HepG2 (cell line): ENCODE results near the gene PRR35. TPM values are rescaled to one million over a fixed set of nuclear protein-coding genes. Genes with fewer than 3 reads are reported as not detected.

ENCODE experiments used
- AGO2 ChIP-seq: fragments of 200-400 bp; formaldehyde crosslinking; optimal IDR thresholded peaks from 2 replicates; pipeline ENCODE3; 2017; ENCODE audit warnings: mild to moderate bottlenecking, low read depth, low read length, moderate library complexity
- CREM ChIP-seq, 2 experiments: sonication (generic) in 1 of 2; formaldehyde crosslinking in 1 of 2; IDR thresholded peaks; 2 replicates each; pipeline versions ENCODE4 v1.4.0 to v1.6.1; 2016 to 2020; ENCODE audit warnings: antibody characterized with exemption in 1 of 2, mild to moderate bottlenecking in 1 of 2, missing genetic modification reagents in 1 of 2
- HOXA9 ChIP-seq: sonication (generic); formaldehyde crosslinking; IDR thresholded peaks from 2 replicates; pipeline ENCODE4 v1.8.1; 2022; ENCODE audit warnings: missing genetic modification reagents, mild to moderate bottlenecking, moderate library complexity, borderline replicate concordance
- KDM3A ChIP-seq: IDR thresholded peaks from 2 replicates; pipeline ENCODE4 v1.6.1; 2018; ENCODE audit warnings: low read depth, missing compliant biosample characterization
- MED1 ChIP-seq: sonication (generic); formaldehyde crosslinking; IDR thresholded peaks from 2 replicates; pipeline ENCODE4 v1.4.0; 2020; ENCODE audit warnings: missing genetic modification reagents
- NFYB ChIP-seq: sonication (generic); formaldehyde crosslinking; IDR thresholded peaks from 2 replicates; pipeline ENCODE4 v1.4.0; 2020; ENCODE audit warnings: missing genetic modification reagents
- POLR2AphosphoS5 ChIP-seq: IDR thresholded peaks from 2 replicates; pipeline ENCODE4 v1.6.1; 2012; ENCODE audit warnings: low read depth, low read length
- POLR2G ChIP-seq: fragments of 200-400 bp; formaldehyde crosslinking; IDR thresholded peaks from 2 replicates; pipeline ENCODE4 v1.6.1; 2018; ENCODE audit warnings: mild to moderate bottlenecking, low read depth, low read length, moderate library complexity
- SRSF1 ChIP-seq: fragments of 200-400 bp; formaldehyde crosslinking; optimal IDR thresholded peaks from 2 replicates; pipeline ENCODE3; 2017; ENCODE audit warnings: mild to moderate bottlenecking, low read depth, low read length, moderate library complexity
- ZBTB38 ChIP-seq: sonication (generic); formaldehyde crosslinking; IDR thresholded peaks from 2 replicates; pipeline ENCODE4 v1.5.1; 2020; ENCODE audit warnings: mild to moderate bottlenecking, missing genetic modification reagents
- ZFP37 ChIP-seq: sonication (generic); formaldehyde crosslinking; IDR thresholded peaks from 2 replicates; pipeline ENCODE4 v1.4.0; 2020; ENCODE audit warnings: missing genetic modification reagents, borderline replicate concordance
- ZNF20 ChIP-seq: sonication (generic); formaldehyde crosslinking; IDR thresholded peaks from 2 replicates; pipeline ENCODE4 v1.4.0; 2020; ENCODE audit warnings: mild to moderate bottlenecking, moderate library complexity, missing genetic modification reagents
- ZNF251 ChIP-seq: sonication (generic); formaldehyde crosslinking; IDR thresholded peaks from 2 replicates; pipeline ENCODE4 v1.9.0; 2021; ENCODE audit warnings: mild to moderate bottlenecking, missing genetic modification reagents
- ZNF326 ChIP-seq: sonication (generic); formaldehyde crosslinking; IDR thresholded peaks from 2 replicates; pipeline ENCODE4 v1.4.0; 2020; ENCODE audit warnings: missing genetic modification reagents, borderline replicate concordance
- ZNF572 ChIP-seq: sonication (generic); formaldehyde crosslinking; IDR thresholded peaks from 2 replicates; pipeline ENCODE4 v1.5.1; 2020; ENCODE audit warnings: mild to moderate bottlenecking, missing genetic modification reagents
- polyA plus RNA-seq, 8 experiments: library from polyadenylated mRNA; depleted of rRNA in 3 of 8; stranded (reverse) in 7 of 8; unstranded in 1 of 8; fragments of >200 nt; fragmentation: Illumina TruSeq in 4 of 8; extraction: Trizol in 4 of 8; gene quantifications; 2 replicates each; pipeline versions ENCODE4 v1.2.1 to v1.2.3, GENCODE V29; 2011 to 2016; ENCODE audit warnings: low read depth in 4 of 8, missing spikeins in 1 of 8, mixed read lengths in 1 of 8; ENCODE audit not compliant: insufficient read depth in 1 of 8
- total RNA-seq, 5 experiments: library from RNA; depleted of rRNA; stranded (reverse); fragments of >200 nt; fragmentation: Illumina TruSeq; extraction: Trizol; gene quantifications; 2 replicates each; pipeline ENCODE4 v1.2.3, GENCODE V29; 2016; ENCODE audit warnings: low read depth in 1 of 5
- TF ChIP-seq, protein P1 (sequence below): sonication (generic); formaldehyde crosslinking; IDR thresholded peaks from 2 replicates; pipeline ENCODE4 v1.4.0; 2020; ENCODE audit warnings: low read depth, mild to moderate bottlenecking, missing genetic modification reagents

PRR35 gene
- total and polyA plus RNA-seq, 2 of the 13 experiments (the other 11 are each of a cell fraction or from before 2014, with no cell fraction given) = 0.07 to 0.16 TPM

GRCh38 chr16:525123-525519, 35.1 kb upstream of the PRR35 start (continued):
- no peak for TF ChIP-seq CREM (IDR thresholded peaks at IDR 0.05)
- TF ChIP-seq CREM (CRISPR knock-in tag; IDR thresholded peaks at IDR 0.05) = no peak
- no peak for TF ChIP-seq HOXA9 (CRISPR knock-in tag)
- TF ChIP-seq ZFP37 = no peak
- TF ChIP-seq AGO2 = peak; percentile 1
- TF ChIP-seq ZNF20 (CRISPR knock-in tag) = no peak
- TF ChIP-seq MED1 = no peak
- no peak for TF ChIP-seq ZBTB38 (CRISPR knock-in tag)
- TF ChIP-seq, protein P1, sequence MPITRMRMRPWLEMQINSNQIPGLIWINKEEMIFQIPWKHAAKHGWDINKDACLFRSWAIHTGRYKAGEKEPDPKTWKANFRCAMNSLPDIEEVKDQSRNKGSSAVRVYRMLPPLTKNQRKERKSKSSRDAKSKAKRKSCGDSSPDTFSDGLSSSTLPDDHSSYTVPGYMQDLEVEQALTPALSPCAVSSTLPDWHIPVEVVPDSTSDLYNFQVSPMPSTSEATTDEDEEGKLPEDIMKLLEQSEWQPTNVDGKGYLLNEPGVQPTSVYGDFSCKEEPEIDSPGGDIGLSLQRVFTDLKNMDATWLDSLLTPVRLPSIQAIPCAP = no peak
- TF ChIP-seq SRSF1 = peak; percentile 32
- no peak for TF ChIP-seq NFYB (CRISPR knock-in tag)
- 0 out of 2 replicates have a peak, but pooled peaks have one; percentile 12 for TF ChIP-seq POLR2AphosphoS5
- TF ChIP-seq KDM3A = no peak
- TF ChIP-seq ZNF572 = no peak
- peak; percentile 69; the same call in 1 of the 2 replicates for TF ChIP-seq ZNF326 (CRISPR knock-in tag)
- no peak for TF ChIP-seq ZNF251 (CRISPR knock-in tag)
- peak; percentile 44 for TF ChIP-seq POLR2G
